ENCODE measurements around the gene AMN. TPM values are rescaled to one million over a fixed set of nuclear protein-coding genes. Genes with fewer than 3 reads are reported as not detected.

The AMN gene
- total RNA-seq, 4 donors from 2014 or later: 0.59 TPM; not detected in 3

DNA sequence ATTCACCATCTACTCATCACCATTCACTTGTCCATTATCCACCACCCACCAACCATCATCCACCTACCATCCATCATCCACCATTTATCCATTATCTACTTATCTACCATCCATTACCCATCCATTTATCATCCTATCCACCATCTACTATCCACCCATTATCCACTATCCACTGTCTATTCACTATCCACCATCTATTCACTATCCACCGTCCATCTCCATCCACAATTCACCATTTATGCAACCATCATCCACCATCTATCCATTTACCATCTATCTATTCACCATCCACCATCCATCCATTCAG is 1.5 kb upstream of the AMN start:
- Histone ChIP-seq H3K4me3 (no peak overlapping the region), H3K4me1 (peaks cover 0 to 19% (median 8%) of the 10 kb centered on the region in 3 donors), H3K27me3 (peaks cover 54% of the 10 kb centered on the region), H3K9me3 (no peaks in the 10 kb centered on the region), H3K27ac (no peak overlapping the region), H3K36me3 (no peaks in the 10 kb centered on the region)
- 100% methylated on average over 1 of the region's 1 CpG for WGBS, 2 donors (ENCODE audit: low coverage in 1 of 2)
- no peak for ATAC-seq
- TF ChIP-seq POLR2A (IDR thresholded peaks at IDR 0.05): no peak
- TF ChIP-seq, protein P1, sequence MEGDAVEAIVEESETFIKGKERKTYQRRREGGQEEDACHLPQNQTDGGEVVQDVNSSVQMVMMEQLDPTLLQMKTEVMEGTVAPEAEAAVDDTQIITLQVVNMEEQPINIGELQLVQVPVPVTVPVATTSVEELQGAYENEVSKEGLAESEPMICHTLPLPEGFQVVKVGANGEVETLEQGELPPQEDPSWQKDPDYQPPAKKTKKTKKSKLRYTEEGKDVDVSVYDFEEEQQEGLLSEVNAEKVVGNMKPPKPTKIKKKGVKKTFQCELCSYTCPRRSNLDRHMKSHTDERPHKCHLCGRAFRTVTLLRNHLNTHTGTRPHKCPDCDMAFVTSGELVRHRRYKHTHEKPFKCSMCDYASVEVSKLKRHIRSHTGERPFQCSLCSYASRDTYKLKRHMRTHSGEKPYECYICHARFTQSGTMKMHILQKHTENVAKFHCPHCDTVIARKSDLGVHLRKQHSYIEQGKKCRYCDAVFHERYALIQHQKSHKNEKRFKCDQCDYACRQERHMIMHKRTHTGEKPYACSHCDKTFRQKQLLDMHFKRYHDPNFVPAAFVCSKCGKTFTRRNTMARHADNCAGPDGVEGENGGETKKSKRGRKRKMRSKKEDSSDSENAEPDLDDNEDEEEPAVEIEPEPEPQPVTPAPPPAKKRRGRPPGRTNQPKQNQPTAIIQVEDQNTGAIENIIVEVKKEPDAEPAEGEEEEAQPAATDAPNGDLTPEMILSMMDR (IDR thresholded peaks at IDR 0.05): no peak
- no peak for TF ChIP-seq EP300 (IDR thresholded peaks at IDR 0.05)
- no peak for TF ChIP-seq POLR2AphosphoS5 (IDR thresholded peaks at IDR 0.05)

DNA sequence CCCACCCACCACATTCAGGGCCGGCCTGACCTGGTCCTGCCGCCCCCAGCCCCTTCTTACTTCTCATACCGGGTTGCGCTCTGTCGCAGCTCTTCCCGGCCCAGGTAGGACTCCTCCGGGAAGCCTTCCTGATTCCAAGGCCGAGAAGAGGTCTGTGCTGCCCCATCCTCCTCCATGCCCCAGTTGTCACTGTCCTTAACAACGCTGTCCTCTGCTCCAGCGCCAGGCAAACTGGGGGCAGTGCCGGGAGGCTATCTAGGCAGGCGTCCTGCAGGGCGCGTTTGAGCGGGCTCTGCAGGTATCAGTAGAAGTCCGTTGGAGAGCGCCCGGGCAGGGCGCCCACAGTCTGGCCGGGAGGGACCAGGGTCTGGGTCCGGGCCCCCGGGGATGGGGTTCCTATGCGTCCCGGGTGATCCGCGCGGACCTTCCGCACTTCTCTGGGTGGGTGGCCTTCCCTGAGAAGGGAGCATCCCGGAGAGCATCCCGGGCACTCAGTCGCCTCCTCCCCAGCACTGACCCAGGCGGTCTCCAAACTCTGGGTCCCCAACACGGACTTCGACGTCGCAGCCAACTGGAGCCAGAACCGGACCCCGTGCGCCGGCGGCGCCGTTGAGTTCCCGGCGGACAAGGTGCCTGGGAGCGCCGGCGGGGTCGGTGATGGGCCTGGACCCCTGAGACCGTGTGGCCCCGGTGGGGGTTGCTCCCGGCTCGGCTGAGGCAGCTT is 900 bp downstream of the AMN start:
- H3K36me3 ChIP-seq: no peaks in the 10 kb centered on the region
- no peak overlapping the region for H3K27ac ChIP-seq
- H3K27me3 ChIP-seq: peaks cover 77% of the 10 kb centered on the region
- ATAC-seq: no peak
- peaks cover under 1 to 25% (median 13%) of the 10 kb centered on the region in 3 donors for H3K4me1 ChIP-seq
- WGBS, 2 donors (ENCODE audit: low coverage in 1 of 2): 0% methylated on average over 1 to 6 of the region's 53 CpGs
- H3K9me3 ChIP-seq: no peaks in the 10 kb centered on the region
- no peak for TF ChIP-seq POLR2A (IDR thresholded peaks at IDR 0.05)
- TF ChIP-seq POLR2AphosphoS5 (IDR thresholded peaks at IDR 0.05): no peak
- TF ChIP-seq, protein P1 (IDR thresholded peaks at IDR 0.05): no peak
- no peak for TF ChIP-seq EP300 (IDR thresholded peaks at IDR 0.05)
- H3K4me3 ChIP-seq: peak overlapping the region in 1 of 2 donors; percentile 40

DNA sequence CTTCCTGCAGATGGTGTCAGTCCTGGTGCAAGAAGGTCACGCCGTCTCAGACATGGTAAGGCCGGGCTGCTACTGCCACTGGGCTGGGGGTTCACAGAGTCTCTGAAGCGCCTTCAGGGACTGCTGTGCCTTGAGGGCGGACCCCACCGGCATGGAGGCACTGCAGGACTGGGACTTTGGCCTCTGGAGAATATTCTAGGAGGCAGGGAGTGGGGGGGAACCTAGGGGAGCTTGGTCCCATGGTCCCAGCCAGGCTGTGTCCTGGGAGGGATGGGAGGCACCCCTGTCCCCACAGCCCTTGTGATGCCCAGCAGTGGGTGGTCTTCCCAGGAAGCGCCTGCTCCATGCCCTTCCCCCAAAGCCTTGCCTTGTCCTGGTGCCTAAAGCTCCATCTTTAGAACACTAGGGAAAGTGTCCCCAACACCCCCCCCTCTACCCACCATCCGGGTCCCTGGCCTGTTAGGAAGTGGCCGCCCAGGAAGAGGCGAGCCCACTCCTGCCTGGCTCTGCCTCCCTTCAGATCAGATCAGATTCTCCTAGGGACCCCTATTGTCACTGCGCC is 1.5 kb downstream of the AMN start:
- no peak for ATAC-seq
- H3K36me3 ChIP-seq: no peaks in the 10 kb centered on the region
- WGBS, 2 donors (ENCODE audit: low coverage in 1 of 2): no CpG with 5 or more reads among the region's 11 CpGs
- H3K4me3 ChIP-seq: no peak overlapping the region
- no peak overlapping the region for H3K27ac ChIP-seq
- peaks cover 84% of the 10 kb centered on the region for H3K27me3 ChIP-seq
- no peak for TF ChIP-seq EP300 (IDR thresholded peaks at IDR 0.05)
- no peak for TF ChIP-seq POLR2AphosphoS5 (IDR thresholded peaks at IDR 0.05)
- no peak for TF ChIP-seq POLR2A (IDR thresholded peaks at IDR 0.05)
- TF ChIP-seq, protein P1 (IDR thresholded peaks at IDR 0.05): no peak
- no peaks in the 10 kb centered on the region for H3K9me3 ChIP-seq
- H3K4me1 ChIP-seq: peaks cover 5 to 31% (median 19%) of the 10 kb centered on the region in 3 donors

DNA sequence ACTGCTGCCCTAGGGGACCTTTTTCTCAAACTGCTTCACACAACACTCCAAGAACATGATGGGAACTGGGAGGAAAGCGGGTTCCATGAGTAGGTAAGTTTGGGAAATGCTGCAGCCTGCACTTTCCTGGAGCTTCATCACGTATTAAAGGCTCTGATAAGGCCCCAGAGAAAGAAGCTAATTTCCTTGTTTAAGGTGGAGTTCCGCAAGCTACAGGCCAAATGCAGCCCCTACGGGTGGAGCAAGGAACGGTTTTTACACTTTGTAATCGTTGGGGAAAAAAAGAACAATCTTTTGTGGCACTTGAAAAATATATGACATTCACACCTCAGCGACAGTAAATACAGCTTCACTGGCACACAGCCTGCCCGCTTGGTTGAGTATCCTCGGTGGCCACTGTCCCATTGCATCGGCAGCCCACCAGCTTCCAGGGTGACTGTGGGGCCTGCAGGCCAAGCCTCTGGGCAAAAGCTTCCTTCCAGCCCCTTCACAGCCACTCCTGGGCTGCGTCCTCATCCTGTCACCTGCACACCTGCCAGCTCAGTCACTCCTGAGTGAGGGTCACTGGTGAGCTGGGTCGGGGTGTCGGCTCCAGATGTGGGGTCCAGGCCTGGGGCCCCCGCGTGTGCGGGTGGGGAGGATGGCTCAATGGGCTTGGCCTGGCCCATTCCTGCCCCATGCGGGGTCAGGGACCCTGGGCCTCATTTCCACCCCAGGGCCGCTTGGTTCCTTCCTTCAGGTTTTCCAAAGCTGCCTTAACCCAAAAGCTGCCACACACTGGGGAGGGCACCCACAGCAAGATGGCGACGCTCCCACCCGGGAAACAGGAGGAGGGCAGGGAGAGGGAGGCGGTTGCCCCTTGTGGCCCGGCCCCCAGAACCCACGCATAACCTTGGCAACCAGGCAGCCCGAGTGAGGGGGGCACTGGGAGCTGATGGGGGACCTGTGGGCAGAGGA is 2.4 kb downstream of the AMN start:
- no peak for ATAC-seq
- no peaks in the 10 kb centered on the region for H3K9me3 ChIP-seq
- 79 to 81% methylated on average over 6 to 13 of the region's 25 CpGs for WGBS, 2 donors (ENCODE audit: low coverage in 1 of 2)
- TF ChIP-seq POLR2AphosphoS5 (IDR thresholded peaks at IDR 0.05): no peak
- TF ChIP-seq POLR2A (IDR thresholded peaks at IDR 0.05): no peak
- no peak for TF ChIP-seq EP300 (IDR thresholded peaks at IDR 0.05)
- H3K27me3 ChIP-seq: peaks cover 93% of the 10 kb centered on the region
- H3K4me3 ChIP-seq: no peak overlapping the region
- no peaks in the 10 kb centered on the region for H3K36me3 ChIP-seq
- no peak overlapping the region for H3K27ac ChIP-seq
- H3K4me1 ChIP-seq: peaks cover 9 to 40% (median 29%) of the 10 kb centered on the region in 3 donors

DNA sequence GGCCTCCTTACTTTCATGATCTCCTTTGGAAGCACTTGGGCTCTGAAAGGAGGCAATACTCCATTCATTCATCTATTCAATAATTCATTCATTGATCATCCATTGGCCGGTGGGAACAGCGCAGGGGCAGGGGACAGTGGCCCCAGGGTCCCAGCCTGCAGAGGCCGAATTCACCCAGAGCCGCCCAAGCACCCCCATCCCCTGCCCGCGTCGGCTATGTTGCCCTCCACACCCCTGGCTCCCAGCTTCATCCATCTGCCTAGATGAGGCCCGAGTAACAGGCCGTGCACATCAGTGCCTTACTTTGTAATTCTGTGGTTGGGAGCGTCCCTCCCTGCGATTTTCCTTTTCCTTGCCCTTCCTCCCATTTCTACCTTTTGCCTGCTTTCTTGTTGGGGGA is 3.2 kb downstream of the AMN start:
- Histone ChIP-seq H3K27ac (no peak overlapping the region), H3K27me3 (peaks cover 99% of the 10 kb centered on the region), H3K9me3 (no peaks in the 10 kb centered on the region), H3K4me1 (peaks cover 9 to 47% (median 35%) of the 10 kb centered on the region in 3 donors), H3K4me3 (no peak overlapping the region), H3K36me3 (no peaks in the 10 kb centered on the region)
- TF ChIP-seq, protein P1 (IDR thresholded peaks at IDR 0.05): no peak
- TF ChIP-seq POLR2A (IDR thresholded peaks at IDR 0.05) (no peak), POLR2AphosphoS5 (IDR thresholded peaks at IDR 0.05) (no peak), EP300 (IDR thresholded peaks at IDR 0.05) (no peak)
- ATAC-seq: no peak
- WGBS, 2 donors (ENCODE audit: low coverage in 1 of 2): 77 to 79% methylated on average over 4 of the region's 11 CpGs

Data from gastroesophageal sphincter (tissue), 4 donors.